H1 (cell line): ENCODE data around the gene GNAS. TPM values are rescaled to one million over a fixed set of nuclear protein-coding genes. Genes with fewer than 3 reads are reported as not detected.

Source experiments
- CTCF ChIA-PET: fragments of 300-600 bp; sonication (Branson Sonifier 250); formaldehyde crosslinking; loops from one replicate; lab custom pipeline; 2021; ENCODE audit not compliant: partially characterized antibody; lab: Charles Lee
- POLR2A ChIA-PET: fragments of 300-600 bp; sonication (Branson Sonifier 250); formaldehyde crosslinking; loops from one replicate; lab custom pipeline; 2021; ENCODE audit warnings: inconsistent platforms; ENCODE audit not compliant: partially characterized antibody; lab: Charles Lee
- DNase-seq, 2 experiments: peaks; one replicate each; pipeline versions ENCODE4 v3.0.0 to v3.0.0-alpha.2; 2010 to 2022; ENCODE audit warnings: low spot score in 2 of 2, low read depth in 1 of 2, mixed read lengths in 1 of 2
- FAIRE-seq: peaks from 2 replicates; lab custom pipeline; 2011; peaks lifted over from hg19 to GRCh38; lab: Jason Lieb, UNC
- H2AFZ ChIP-seq: 2 replicates; pipeline ENCODE4 v1.8.1; 2012; ENCODE audit warnings: low read length, inconsistent platforms
- H2AK5ac ChIP-seq: 2 replicates; pipeline ENCODE4 v1.6.1; 2013; ENCODE audit warnings: low read depth, low read length
- H2BK120ac ChIP-seq: replicated peaks from 2 replicates; pipeline ENCODE3; 2013; ENCODE audit warnings: low read depth, low read length, inconsistent platforms
- H2BK12ac ChIP-seq: 2 replicates; pipeline ENCODE4 v1.6.1; 2013; ENCODE audit warnings: low read depth, low read length
- H2BK15ac ChIP-seq: 2 replicates; pipeline ENCODE4 v1.6.1; 2013; ENCODE audit warnings: low read length
- H2BK20ac ChIP-seq: 2 replicates; pipeline ENCODE4 v1.6.1; 2013; ENCODE audit warnings: low read length
- H2BK5ac ChIP-seq: 2 replicates; pipeline ENCODE4 v1.6.1; 2013; ENCODE audit warnings: low read depth, low read length
- H3K14ac ChIP-seq: 2 replicates; pipeline ENCODE4 v1.6.1; 2013; ENCODE audit warnings: inconsistent platforms; ENCODE audit not compliant: insufficient read length
- H3K18ac ChIP-seq: 2 replicates; pipeline ENCODE4 v1.6.1; 2013; ENCODE audit warnings: low read length; ENCODE audit errors: extremely low read depth
- H3K23ac ChIP-seq: 2 replicates; pipeline ENCODE4 v1.6.1; 2013; ENCODE audit warnings: inconsistent platforms; ENCODE audit not compliant: insufficient read length
- H3K23me2 ChIP-seq: 2 replicates; pipeline ENCODE4 v1.6.1; 2013; ENCODE audit warnings: low read depth, low read length
- H3K27ac ChIP-seq: 2 replicates; pipeline ENCODE4 v1.6.1; 2011; ENCODE audit warnings: low read depth, low read length, inconsistent platforms
- H3K27me3 ChIP-seq, 4 experiments: replicated peaks in 1 of 4; 1 replicate in 1 of 4; 2 replicates in 3 of 4; pipeline versions ENCODE4 v1.6.1 to v1.8.1; 2011 to 2013; ENCODE audit warnings: low read length in 3 of 4, mild to moderate bottlenecking in 3 of 4, inconsistent platforms in 2 of 4, mixed read lengths in 2 of 4, moderate library complexity in 1 of 4; ENCODE audit not compliant: control insufficient read depth in 3 of 4, insufficient read depth in 3 of 4; ENCODE audit errors: extremely low read depth in 1 of 4
- H3K36me3 ChIP-seq, 4 experiments: 2 replicates each; pipeline versions ENCODE4 v1.6.1 to v1.8.1; 2011 to 2013; ENCODE audit warnings: mild to moderate bottlenecking in 4 of 4, low read length in 3 of 4, moderate library complexity in 2 of 4, control low read depth in 1 of 4, inconsistent platforms in 1 of 4; ENCODE audit not compliant: insufficient read depth in 4 of 4, control insufficient read depth in 2 of 4
- H3K4ac ChIP-seq: replicated peaks from 2 replicates; pipeline ENCODE3; 2013; ENCODE audit warnings: low read length, low read depth, mixed read lengths, inconsistent platforms; ENCODE audit not compliant: insufficient read length
- H3K4me1 ChIP-seq, 4 experiments: replicated peaks in 1 of 4; 1 replicate in 1 of 4; 2 replicates in 3 of 4; pipeline versions ENCODE4 v1.6.1 to v1.8.1; 2011 to 2013; ENCODE audit warnings: low read length in 3 of 4, inconsistent platforms in 2 of 4, mixed read lengths in 1 of 4; ENCODE audit not compliant: insufficient read depth in 4 of 4, control insufficient read depth in 3 of 4
- H3K4me2 ChIP-seq, 2 experiments: 2 replicates each; pipeline versions ENCODE4 v1.6.1 to v1.8.1; 2011 to 2013; ENCODE audit warnings: low read depth in 2 of 2, low read length in 2 of 2, control low read depth in 1 of 2, inconsistent platforms in 1 of 2, mild to moderate bottlenecking in 1 of 2; ENCODE audit not compliant: insufficient read depth in 1 of 2
- H3K4me3 ChIP-seq, 4 experiments: fragments of 200-600, 300-600 bp in 1 of 4; sonication (generic), shearing (Covaris generic), sonication (Bioruptor Twin) in 1 of 4; 2 replicates each; pipeline versions ENCODE4 v1.5.1 to v1.8.1; 2011 to 2016; ENCODE audit warnings: low read length in 4 of 4, low read depth in 3 of 4, control low read depth in 2 of 4, inconsistent platforms in 2 of 4, mild to moderate bottlenecking in 2 of 4, mixed read lengths in 1 of 4, moderate library complexity in 1 of 4; ENCODE audit not compliant: insufficient read depth in 2 of 4; ENCODE audit errors: extremely low read depth in 1 of 4
- H3K56ac ChIP-seq: replicated peaks from 2 replicates; pipeline ENCODE3; 2013; ENCODE audit warnings: low read depth, mild to moderate bottlenecking, mixed read lengths, low read length, inconsistent platforms; ENCODE audit not compliant: insufficient read length
- H3K79me1 ChIP-seq: 2 replicates; pipeline ENCODE4 v1.6.1; 2013; ENCODE audit warnings: low read depth, low read length, control low read depth
- H3K79me2 ChIP-seq, 2 experiments: 2 replicates each; pipeline versions ENCODE4 v1.6.1 to v1.8.1; 2012 to 2013; ENCODE audit warnings: low read length in 2 of 2, mild to moderate bottlenecking in 2 of 2, inconsistent platforms in 1 of 2; ENCODE audit not compliant: insufficient read depth in 2 of 2, control insufficient read depth in 1 of 2
- H3K9ac ChIP-seq, 4 experiments: replicated peaks in 1 of 4; 1 replicate in 1 of 4; 2 replicates in 3 of 4; pipeline versions ENCODE4 v1.6.1 to v1.8.1; 2011 to 2013; ENCODE audit warnings: low read depth in 3 of 4, low read length in 3 of 4, control low read depth in 2 of 4, mild to moderate bottlenecking in 2 of 4, moderate library complexity in 2 of 4, inconsistent platforms in 1 of 4; ENCODE audit errors: extremely low read depth in 1 of 4
- H3K9me3 ChIP-seq, 2 experiments: 2 replicates each; pipeline versions ENCODE4 v1.6.1 to v1.8.1; 2012 to 2013; ENCODE audit warnings: mild to moderate bottlenecking in 2 of 2, moderate library complexity in 2 of 2, control low read depth in 1 of 2, inconsistent platforms in 1 of 2, low read depth in 1 of 2, low read length in 1 of 2, mixed read lengths in 1 of 2; ENCODE audit not compliant: insufficient read depth in 2 of 2
- H4K20me1 ChIP-seq, 2 experiments: replicated peaks in 1 of 2; 2 replicates each; pipeline versions ENCODE3 to v1.8.1; 2011 to 2013; ENCODE audit warnings: inconsistent platforms in 2 of 2, low read length in 2 of 2, mild to moderate bottlenecking in 1 of 2; ENCODE audit not compliant: insufficient read depth in 2 of 2, control insufficient read depth in 1 of 2
- H4K5ac ChIP-seq: 2 replicates; pipeline ENCODE4 v1.6.1; 2013; ENCODE audit warnings: low read length, low read depth, mixed read lengths, inconsistent platforms; ENCODE audit not compliant: insufficient read length
- H4K8ac ChIP-seq: 2 replicates; pipeline ENCODE4 v1.8.0; 2013; ENCODE audit warnings: mild to moderate bottlenecking, moderate library complexity, low read length, inconsistent platforms; ENCODE audit not compliant: insufficient read depth; ENCODE audit errors: extremely low read depth
- H4K91ac ChIP-seq: replicated peaks from 2 replicates; pipeline ENCODE3; 2013; ENCODE audit warnings: low read length, mixed read lengths, inconsistent platforms; ENCODE audit not compliant: insufficient read length
- MAFK ChIP-seq: IDR thresholded peaks from 2 replicates; pipeline ENCODE4 v1.6.1; 2012; ENCODE audit warnings: low read depth, mild to moderate bottlenecking, improper control_type of control experiment, low read length
- WGBS, 2 experiments: shearing (Covaris generic) in 1 of 2; methylation state at CpG; one replicate each; pipeline versions ENCODE4 v1.1.6 to v1.1.7; 2013 to 2015; ENCODE audit warnings: low lambda C conversion rate in 2 of 2, mixed read lengths in 2 of 2, inconsistent platforms in 1 of 2, low coverage in 1 of 2, missing lambda C conversion rate in 1 of 2; ENCODE audit not compliant: insufficient replicate concordance in 2 of 2, insufficient coverage in 1 of 2, insufficient read length in 1 of 2; ENCODE audit errors: extremely low coverage in 1 of 2, missing lambda C conversion rate in 1 of 2; 5-methylcytosine and 5-hydroxymethylcytosine counted together
- polyA plus RNA-seq, 7 experiments: library from polyadenylated mRNA; depleted of rRNA in 3 of 7; stranded (reverse) in 5 of 7; unstranded in 2 of 7; fragments of >200 nt in 5 of 7; fragments of 200-250 nt in 2 of 7; gene quantifications; 1 replicate in 5 of 7; 2 replicates in 1 of 7; 4 replicates in 1 of 7; pipeline versions ENCODE4 v1.2.1 to v1.2.3, GENCODE V29; 2011 to 2013; ENCODE audit warnings: missing spikeins in 2 of 7, mixed read lengths in 2 of 7
- total RNA-seq: library from RNA; stranded (reverse); fragmentation: NEBNext Ultra II Directional; extraction: Animal tissue kit (Norgen Biotek cat#: 25700); gene quantifications from 2 replicates; pipeline ENCODE4 v1.2.1, GENCODE V29; 2021

GNAS gene
- total and polyA plus RNA-seq, 2 of the 8 experiments (the other 6 are each of a cell fraction or from before 2014, with no cell fraction given): 989 to 1,613 TPM

DNA sequence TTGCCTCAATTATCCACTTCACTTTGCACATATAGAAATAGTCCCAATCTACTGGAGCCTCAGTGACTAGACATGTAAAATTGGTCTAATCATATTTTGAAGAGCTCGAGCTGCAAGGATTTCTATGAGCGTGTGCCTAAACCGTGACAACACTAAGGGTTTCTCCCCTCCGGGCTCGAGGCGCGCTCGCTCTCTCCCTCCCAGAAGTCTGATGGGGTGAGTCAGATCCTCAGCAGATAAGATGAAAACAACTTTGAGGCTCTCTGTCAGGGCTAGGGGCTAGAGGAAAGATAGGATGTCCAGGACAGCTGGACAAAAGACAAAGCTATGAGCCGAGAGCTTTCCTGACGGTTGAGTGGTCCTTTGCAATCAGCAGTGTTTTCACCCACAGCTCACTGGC is 18.6 kb upstream of the GNAS start:
- no peak overlapping the region for H2BK12ac ChIP-seq
- no peak overlapping the region for H2AK5ac ChIP-seq
- peaks cover 0 to 6% (median 0%) of the 10 kb centered on the region in 4 experiments; a peak in 1 of 7 replicates for H3K4me1 ChIP-seq
- no peaks in the 10 kb centered on the region for H3K9me3 ChIP-seq
- no peak overlapping the region for H4K8ac ChIP-seq
- ChIA-PET POLR2A (interaction anchor here (1.0 to 11.8 kb wide), 6 partner anchors 10 to 321 kb away, joined by 3 to 163 read pairs (median 8); partner anchors contain the start of genes GNAS and GNAS-AS1), CTCF (interaction anchor here (0.7 to 8.7 kb wide), 7 partner anchors 12 to 353 kb away, joined by 3 to 57 read pairs (median 5); partner anchors contain the start of genes GNAS, GNAS-AS1 and STX16)
- H3K23me2 ChIP-seq: peaks cover 8% of the 10 kb centered on the region; the same call in 1 of the 2 replicates
- H3K79me2 ChIP-seq: peaks cover 23 to 100% of the 10 kb centered on the region in 2 experiments
- TF ChIP-seq MAFK: no peak
- H2BK15ac ChIP-seq: no peak overlapping the region
- peaks cover 3% of the 10 kb centered on the region for H3K79me1 ChIP-seq
- no peak overlapping the region for H3K56ac ChIP-seq
- H3K4ac ChIP-seq: no peak overlapping the region
- no peak overlapping the region for H2AFZ ChIP-seq
- no peak overlapping the region for H3K14ac ChIP-seq
- no peaks in the 10 kb centered on the region for H3K27me3 ChIP-seq
- peaks cover 0 to 32% (median 10%) of the 10 kb centered on the region in 4 experiments; a peak in 5 of 8 replicates for H3K36me3 ChIP-seq
- no peak overlapping the region for H4K91ac ChIP-seq
- H4K5ac ChIP-seq: no peak overlapping the region
- no peak overlapping the region for H2BK120ac ChIP-seq
- H4K20me1 ChIP-seq: peaks cover 6 to 22% of the 10 kb centered on the region in 2 experiments
- no peak overlapping the region for H2BK5ac ChIP-seq
- FAIRE-seq (no peak), DNase-seq (no peak)
- WGBS, 2 experiments: 85% methylated on average over 10 of the region's 10 CpGs; no CpG with 5 or more reads in 1 of the 2 experiments
- H3K9ac ChIP-seq: no peak overlapping the region
- no peak overlapping the region for H3K18ac ChIP-seq
- H3K23ac ChIP-seq: no peak overlapping the region
- H3K4me3 ChIP-seq: no peak overlapping the region
- H3K27ac ChIP-seq: no peak overlapping the region
- H3K4me2 ChIP-seq: no peak overlapping the region
- no peak overlapping the region for H2BK20ac ChIP-seq
